ENCODE measurements around the gene SDCCAG8.
A peak's percentile ranks its signal among the peaks of the same experiment; 100 is the strongest.

Gene SDCCAG8

GRCh38 chr1:243396424-243396823 lies 140.6 kb downstream of the SDCCAG8 start:
- DNase-seq, result no peak

- no peak for DNase-seq
Measured at GRCh38 chr1:243396876-243397275, 141.0 kb downstream of the SDCCAG8 start.

GRCh38 chr1:243397613-243398321 lies 141.9 kb downstream of the SDCCAG8 start:
- no peak for DNase-seq

DNA sequence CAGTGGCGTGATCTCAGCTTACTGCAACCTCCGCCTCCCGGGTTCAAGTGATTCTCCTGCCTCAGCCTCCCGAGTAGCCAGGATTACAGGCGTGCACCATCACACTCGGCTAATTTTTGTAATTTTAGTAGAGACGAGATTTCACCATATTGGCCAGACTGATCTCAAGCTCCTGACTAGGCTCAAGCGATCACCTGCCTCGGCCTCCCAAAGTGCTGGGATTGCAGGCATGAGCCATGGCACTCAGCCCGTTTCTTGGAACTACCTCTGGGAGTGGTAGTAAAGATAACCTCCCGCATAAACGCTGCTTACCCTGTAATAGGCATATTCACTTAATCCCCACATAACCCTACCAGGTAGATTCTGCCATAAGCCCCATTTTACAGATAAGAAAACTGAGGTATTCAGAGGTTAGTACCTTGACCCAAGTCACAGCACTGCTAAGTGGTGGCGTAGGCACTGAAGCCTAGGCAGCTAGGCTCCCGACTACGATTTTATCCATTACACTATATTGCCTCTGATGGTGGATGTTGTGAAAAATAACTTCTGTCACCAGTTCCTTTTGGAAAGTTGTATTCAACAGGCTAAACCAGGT lies 143.8 kb downstream of the SDCCAG8 start:
- no peak for DNase-seq

DNA sequence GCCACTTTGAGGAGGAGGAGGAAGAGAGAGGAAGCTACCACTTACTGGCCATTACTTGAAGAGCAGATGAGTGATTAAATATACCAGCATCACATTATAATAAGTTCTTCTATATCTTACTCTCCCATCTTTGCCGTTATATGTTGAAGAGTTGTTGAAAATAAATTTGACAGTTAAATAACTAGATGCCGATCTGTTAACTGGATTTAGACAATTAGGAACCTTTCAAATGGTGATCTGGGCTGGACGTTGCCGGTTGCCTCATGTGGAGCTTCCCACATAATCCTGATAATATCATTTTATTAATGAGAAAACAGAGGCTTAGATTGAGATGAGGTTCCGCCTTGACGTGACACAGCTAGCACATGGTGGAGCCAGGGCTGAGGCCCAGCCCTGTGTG lies 147.0 kb downstream of the SDCCAG8 start:
- no peak for DNase-seq

DNA sequence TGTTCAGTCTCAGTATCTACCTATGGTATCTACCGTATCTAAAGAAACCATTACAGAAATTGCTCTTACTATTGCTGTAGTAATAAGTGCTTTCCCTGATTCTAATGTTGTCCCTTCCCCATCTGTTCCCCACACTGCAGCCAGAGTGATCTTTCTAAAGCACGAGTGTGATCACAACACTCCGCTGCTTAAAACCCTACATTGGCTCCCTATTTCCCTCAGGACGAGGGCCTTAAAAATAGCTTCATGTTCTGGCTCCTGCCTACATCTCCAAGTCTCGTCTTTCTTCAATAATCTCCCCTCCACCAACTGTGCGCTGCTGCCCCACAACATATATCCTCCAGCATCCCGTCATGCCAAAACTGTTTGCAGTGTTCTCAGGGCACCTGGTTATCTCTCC lies 150.6 kb downstream of the SDCCAG8 start:
- no peak for DNase-seq

GRCh38 chr1:243407284-243408018 lies 151.6 kb downstream of the SDCCAG8 start:
- no peak for DNase-seq

- no peak for DNase-seq
Measured at GRCh38 chr1:243408479-243408878, 152.6 kb downstream of the SDCCAG8 start.

DNA sequence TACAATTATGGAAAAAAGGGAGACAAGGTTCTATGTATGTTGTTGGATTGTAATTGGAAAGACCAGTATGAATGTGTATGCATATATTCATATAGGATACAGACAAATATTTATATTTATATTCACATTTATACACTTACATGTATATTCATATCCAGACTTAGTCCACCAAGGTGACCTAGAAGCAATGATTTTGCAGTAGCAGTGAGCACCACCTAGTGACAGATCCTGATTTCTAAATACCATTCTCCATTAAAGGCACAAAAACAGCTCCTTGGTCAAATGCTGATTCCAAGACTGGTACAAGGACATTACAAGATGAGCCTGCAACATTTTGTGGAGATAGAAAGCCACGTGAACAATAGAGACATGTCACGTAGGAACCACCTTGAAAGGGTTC lies 153.4 kb downstream of the SDCCAG8 start:
- DNase-seq, result no peak

- DNase-seq, result no peak
Measured at GRCh38 chr1:243411472-243411871, 155.6 kb downstream of the SDCCAG8 start.

DNA sequence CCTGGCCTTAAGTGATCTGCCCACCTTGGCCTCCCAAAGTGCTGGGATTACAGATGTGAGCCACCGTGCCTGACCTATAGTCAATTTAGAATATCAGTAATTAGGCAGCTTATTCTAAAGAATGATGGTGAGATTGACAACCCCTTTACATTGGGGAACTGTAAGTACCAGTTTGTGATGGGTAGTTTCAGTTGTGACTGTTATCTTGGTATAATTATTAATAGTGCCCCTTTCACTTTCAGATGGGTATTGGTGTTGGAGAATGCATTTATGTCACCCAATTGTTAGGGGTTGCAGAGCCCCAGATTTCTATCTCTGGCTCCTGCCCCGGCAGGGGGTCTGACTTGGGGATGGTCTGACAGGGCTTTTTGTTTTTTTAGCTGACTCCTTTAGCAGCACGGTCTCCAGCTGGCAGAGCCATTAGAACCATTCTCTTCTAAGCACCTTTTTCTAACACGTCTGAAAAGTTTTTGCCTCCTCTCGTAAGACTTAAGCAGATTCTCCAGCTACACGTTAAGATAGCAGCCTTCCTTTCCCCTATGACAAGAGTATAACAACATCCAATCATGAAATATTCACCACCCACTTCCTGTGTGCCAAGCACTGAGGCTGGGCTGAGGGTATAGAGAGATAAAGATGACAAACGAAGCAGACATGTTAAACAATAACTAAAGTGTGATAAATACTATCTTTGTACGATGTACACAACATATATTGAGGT lies 157.8 kb downstream of the SDCCAG8 start:
- no peak for DNase-seq

DNA sequence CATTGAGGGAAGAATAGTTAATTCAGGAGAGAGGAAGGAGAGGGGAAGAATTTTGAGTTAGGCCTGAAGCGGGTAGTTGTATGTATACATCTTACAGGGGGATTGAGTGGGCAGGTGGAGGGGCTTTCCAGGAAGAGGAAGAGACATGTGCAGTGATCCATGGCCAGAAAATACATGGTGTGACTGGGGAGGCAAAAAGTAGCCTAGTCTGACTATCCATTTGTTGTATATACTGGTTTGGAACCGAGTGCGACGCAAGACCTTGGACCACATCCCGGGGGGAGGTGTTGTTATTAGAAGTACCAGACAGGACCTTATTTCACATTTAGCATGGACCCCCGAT lies 158.3 kb downstream of the SDCCAG8 start:
- no peak for DNase-seq

DNA sequence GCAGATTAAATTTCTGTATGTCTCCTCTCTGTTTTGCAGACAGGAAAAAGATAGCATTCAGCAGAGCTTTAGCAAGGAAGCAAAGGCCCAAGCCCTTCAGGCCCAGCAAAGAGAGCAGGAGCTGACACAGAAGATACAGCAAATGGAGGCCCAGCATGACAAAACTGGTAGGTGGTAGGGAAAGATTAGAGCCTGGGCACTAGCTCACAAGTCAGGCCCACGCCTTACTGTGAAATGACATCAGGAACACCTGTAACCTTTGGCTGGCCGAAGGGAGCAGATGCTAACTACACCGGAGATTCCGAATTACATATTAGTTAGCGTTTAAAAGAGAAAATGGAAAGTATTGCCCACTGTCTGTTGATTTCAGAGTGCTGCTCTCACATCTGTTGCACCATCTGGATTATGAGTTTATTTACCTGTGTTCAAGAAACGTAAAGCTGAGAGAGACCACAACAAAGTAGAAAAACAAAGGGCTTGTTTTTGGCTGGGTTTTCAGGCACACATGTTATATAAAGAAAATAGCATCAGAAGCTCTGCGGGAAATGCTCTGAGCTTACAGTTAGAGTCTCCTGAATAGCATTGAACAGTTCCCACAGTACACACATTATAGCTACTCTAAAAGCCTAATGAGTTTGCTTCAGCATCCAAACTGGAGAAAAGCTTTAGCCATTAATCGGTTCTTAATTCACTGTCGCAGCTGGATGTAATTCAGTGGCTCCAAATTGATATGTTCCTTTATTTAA lies 160.0 kb downstream of the SDCCAG8 start:
- DNase-seq, result no peak

GRCh38 chr1:243416495-243416894 lies 160.7 kb downstream of the SDCCAG8 start:
- no peak for DNase-seq

GRCh38 chr1:243420016-243420945 lies 164.4 kb downstream of the SDCCAG8 start:
- no peak for DNase-seq

DNA sequence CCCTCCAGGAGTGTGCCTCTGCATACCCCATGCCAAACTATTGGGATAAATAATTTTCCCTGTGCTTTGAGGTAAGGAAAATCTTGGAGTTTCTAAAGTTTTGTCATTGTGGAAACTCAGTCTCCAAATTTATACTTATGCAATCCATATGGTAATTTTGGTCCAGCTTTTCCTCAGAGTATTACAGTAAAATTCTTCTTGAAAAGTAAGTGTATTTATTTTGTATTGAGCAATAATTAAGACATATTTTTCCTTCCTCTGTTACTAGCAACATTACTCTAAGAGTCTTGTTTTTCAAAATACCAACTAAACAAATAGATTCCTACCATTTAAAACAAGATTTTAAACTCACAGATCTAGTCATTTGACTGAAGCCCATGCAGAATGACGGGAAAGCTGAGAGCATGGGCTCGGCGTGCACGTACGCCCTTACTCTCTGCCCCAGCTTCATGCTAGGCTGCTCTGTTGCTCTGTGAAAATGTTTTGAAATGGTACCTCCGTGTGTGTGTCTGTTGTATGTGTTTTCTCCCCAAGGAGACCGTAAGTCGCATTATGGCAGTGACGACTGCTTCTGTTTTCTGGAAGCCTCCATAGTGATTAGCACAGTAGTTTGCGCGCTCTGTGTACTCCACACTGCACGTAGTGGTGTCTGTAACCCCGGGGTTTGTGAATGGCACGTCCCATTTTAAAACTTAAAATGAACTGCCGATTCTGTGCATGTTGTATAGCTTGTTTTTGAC lies 165.3 kb downstream of the SDCCAG8 start:
- no peak for DNase-seq

- DNase-seq, result peak; percentile 51
Measured at GRCh38 chr1:243421784-243422183, 165.9 kb downstream of the SDCCAG8 start.

DNA sequence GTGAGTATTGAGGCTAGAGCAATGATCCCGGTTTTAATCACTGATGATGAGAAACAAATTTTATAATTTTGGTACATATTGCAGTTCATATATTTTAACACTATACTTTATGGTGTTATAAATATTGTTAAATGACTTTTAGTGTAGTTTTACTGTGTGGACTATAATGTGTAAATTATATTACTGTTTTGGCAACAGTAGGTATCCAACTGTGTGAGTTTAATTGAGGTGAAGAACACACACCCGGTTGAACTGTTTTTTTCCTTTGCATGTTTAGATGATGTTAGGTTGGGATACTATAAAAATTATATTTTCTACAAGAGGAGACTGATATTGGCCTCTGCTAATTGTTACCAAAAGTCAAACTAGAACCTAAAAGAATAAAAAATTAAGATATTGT lies 166.5 kb downstream of the SDCCAG8 start:
- DNase-seq, result no peak

DNA sequence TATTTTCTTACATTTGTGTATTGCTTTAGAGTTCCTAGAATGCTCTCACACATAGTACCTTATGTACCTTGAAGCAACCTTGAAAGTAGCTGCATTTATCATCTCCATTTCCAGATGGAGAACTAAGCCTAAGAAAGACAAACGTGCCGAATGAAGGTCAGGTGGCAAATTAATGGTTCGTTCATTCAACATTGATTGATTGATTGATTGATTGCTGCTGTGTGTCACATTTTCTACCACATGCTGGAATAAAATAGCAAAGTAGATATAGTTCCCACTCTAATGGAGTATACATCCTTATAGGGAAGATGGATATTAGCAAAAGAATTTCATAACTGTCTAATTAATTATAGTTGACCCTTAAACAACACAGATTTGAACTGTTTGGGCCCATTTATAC lies 172.2 kb downstream of the SDCCAG8 start:
- no peak for DNase-seq

DNA sequence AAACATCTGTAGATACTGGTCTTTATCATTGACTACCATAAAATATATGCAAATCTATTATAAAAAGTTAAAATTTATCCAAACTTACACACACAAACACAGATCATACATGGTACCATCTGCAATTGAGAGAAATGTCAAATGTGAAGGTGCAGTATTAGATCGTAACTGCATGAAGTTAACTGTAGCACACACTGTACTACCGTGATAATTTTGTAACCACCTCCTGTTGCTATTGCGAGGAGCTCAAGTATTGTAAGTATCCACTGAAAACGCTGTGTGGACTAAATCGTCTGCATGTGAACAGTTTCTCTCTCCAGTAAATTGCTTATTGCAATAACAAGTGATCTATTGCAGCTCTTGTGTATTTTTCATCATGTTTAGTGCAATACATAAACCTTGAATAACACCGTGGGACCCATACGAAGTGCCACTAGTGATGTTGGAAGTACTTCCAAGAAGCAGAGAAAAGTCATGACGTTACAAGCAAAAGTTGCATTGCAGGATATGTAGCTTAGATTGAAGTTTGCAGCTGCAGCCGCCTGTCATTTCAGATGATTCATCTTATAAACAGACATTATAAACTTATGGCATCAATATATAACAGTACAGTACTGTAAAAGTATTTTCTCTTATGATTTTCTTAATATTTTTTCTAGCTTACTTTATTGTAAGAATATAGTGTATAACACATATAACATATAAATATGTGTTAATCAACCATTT lies 172.9 kb downstream of the SDCCAG8 start:
- DNase-seq, result no peak

Measured in NCI-H1105 treated with DMSO at 0.1 percent for 48 hours (cell line).